ENCODE results near the gene SLC6A3. TPM values are rescaled to one million over a fixed set of nuclear protein-coding genes. Genes with fewer than 3 reads are reported as not detected.

SLC6A3 gene
- total and polyA plus RNA-seq, 7 donors = under 0.01 to 0.01 TPM; not detected in 5

GRCh38 chr5:1445689-1446601, 705 bp upstream of the SLC6A3 start:
- H3K27ac ChIP-seq = no peak overlapping the region
- WGBS, 3 donors = 2 to 3% (median 2%) methylated on average over 41 to 90 of the region's 92 CpGs
- ATAC-seq (no peak), DNase-seq (peak in 1 of 2 donors; percentile 7)
- H3K36me3 ChIP-seq (ENCODE audit: insufficient read depth in 1 of 2, low read depth in 1 of 2) = no peaks in the 10 kb centered on the region
- no peak overlapping the region for H3K4me3 ChIP-seq
- H3K4me1 ChIP-seq = no peaks in the 10 kb centered on the region
- intact Hi-C loops (cut with DNase I) = no loop called here
- H3K27me3 ChIP-seq (ENCODE audit: insufficient read depth in 3 of 3, low read length in 2 of 3) = peaks cover 0 to 66% (median 12%) of the 10 kb centered on the region in 3 donors
- no peak for TF ChIP-seq CTCF (IDR thresholded peaks at IDR 0.05)
- peaks cover under 1% of the 10 kb centered on the region for H3K9me3 ChIP-seq

- H3K27ac ChIP-seq = no peak overlapping the region
- DNase-seq (peak; percentile 10 to 46), ATAC-seq (no peak)
- H3K4me3 ChIP-seq = peak overlapping the region; percentile 28
- H3K36me3 ChIP-seq (ENCODE audit: insufficient read depth in 1 of 2, low read depth in 1 of 2) = no peaks in the 10 kb centered on the region
- WGBS, 3 donors = 5 to 7% (median 6%) methylated on average over 55 to 68 of the region's 68 CpGs
- no peaks in the 10 kb centered on the region for H3K4me1 ChIP-seq
- peaks cover 6% of the 10 kb centered on the region for H3K9me3 ChIP-seq
- peaks cover 0 to 79% (median 12%) of the 10 kb centered on the region in 3 donors for H3K27me3 ChIP-seq (ENCODE audit: insufficient read depth in 3 of 3, low read length in 2 of 3)
- intact Hi-C loops (cut with DNase I) = no loop called here
- TF ChIP-seq CTCF (IDR thresholded peaks at IDR 0.05) = no peak
These were observed 665 bp downstream of the SLC6A3 start for GRCh38 chr5:1444361-1445189.

- H3K4me3 ChIP-seq = no peak overlapping the region
- peaks cover 6% of the 10 kb centered on the region for H3K9me3 ChIP-seq
- ATAC-seq (no peak), DNase-seq (no peak)
- H3K27me3 ChIP-seq (ENCODE audit: insufficient read depth in 3 of 3, low read length in 2 of 3) = peaks cover 0 to 81% (median 12%) of the 10 kb centered on the region in 3 donors
- no peaks in the 10 kb centered on the region for H3K36me3 ChIP-seq (ENCODE audit: insufficient read depth in 1 of 2, low read depth in 1 of 2)
- no peak overlapping the region for H3K27ac ChIP-seq
- TF ChIP-seq CTCF (IDR thresholded peaks at IDR 0.05) = no peak
- WGBS, 3 donors = 48 to 52% (median 48%) methylated on average over 15 of the region's 15 CpGs
- intact Hi-C loops (cut with DNase I) = no loop called here
- H3K4me1 ChIP-seq = no peaks in the 10 kb centered on the region
These were observed 1.3 kb downstream of the SLC6A3 start for GRCh38 chr5:1443991-1444360.

GRCh38 chr5:1443171-1443570, 2.1 kb downstream of the SLC6A3 start:
- intact Hi-C loops (cut with DNase I) = no loop called here
- H3K27ac ChIP-seq = no peak overlapping the region
- peaks cover 0 to 81% (median 12%) of the 10 kb centered on the region in 3 donors for H3K27me3 ChIP-seq (ENCODE audit: insufficient read depth in 3 of 3, low read length in 2 of 3)
- no peaks in the 10 kb centered on the region for H3K4me1 ChIP-seq
- 56 to 63% (median 62%) methylated on average over 9 of the region's 9 CpGs for WGBS, 3 donors
- H3K4me3 ChIP-seq = no peak overlapping the region
- no peaks in the 10 kb centered on the region for H3K36me3 ChIP-seq (ENCODE audit: insufficient read depth in 1 of 2, low read depth in 1 of 2)
- H3K9me3 ChIP-seq = peaks cover 6% of the 10 kb centered on the region
- ATAC-seq (no peak), DNase-seq (no peak)
- TF ChIP-seq CTCF (IDR thresholded peaks at IDR 0.05) = no peak
